ENCODE data around the gene PPM1H.

Gene PPM1H

GRCh38 chr12:62714181-62714773 lies 220.7 kb downstream of the PPM1H start:
- no peak for DNase-seq (ENCODE audit: low read depth in 2 of 2)

DNA sequence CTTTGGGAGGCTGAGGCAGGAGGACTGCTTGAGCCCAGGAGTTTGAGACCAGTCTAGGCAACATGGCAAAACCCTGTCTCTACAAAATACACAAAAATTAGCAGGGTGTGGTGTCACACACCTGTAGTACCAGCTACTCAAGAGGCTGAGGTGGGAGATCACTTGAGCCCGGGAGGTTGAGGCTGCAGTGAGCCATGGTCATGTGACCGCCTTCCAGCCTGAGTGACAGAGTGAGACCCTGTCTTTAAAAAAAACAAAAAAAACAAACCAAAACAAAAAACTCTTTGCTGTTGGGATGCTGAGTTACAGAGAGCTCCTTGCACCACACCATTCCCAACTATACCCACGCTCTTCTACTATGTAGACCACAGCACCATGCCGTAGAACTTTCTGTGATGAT lies 221.2 kb downstream of the PPM1H start:
- no peak for DNase-seq (ENCODE audit: low read depth in 2 of 2)

DNA sequence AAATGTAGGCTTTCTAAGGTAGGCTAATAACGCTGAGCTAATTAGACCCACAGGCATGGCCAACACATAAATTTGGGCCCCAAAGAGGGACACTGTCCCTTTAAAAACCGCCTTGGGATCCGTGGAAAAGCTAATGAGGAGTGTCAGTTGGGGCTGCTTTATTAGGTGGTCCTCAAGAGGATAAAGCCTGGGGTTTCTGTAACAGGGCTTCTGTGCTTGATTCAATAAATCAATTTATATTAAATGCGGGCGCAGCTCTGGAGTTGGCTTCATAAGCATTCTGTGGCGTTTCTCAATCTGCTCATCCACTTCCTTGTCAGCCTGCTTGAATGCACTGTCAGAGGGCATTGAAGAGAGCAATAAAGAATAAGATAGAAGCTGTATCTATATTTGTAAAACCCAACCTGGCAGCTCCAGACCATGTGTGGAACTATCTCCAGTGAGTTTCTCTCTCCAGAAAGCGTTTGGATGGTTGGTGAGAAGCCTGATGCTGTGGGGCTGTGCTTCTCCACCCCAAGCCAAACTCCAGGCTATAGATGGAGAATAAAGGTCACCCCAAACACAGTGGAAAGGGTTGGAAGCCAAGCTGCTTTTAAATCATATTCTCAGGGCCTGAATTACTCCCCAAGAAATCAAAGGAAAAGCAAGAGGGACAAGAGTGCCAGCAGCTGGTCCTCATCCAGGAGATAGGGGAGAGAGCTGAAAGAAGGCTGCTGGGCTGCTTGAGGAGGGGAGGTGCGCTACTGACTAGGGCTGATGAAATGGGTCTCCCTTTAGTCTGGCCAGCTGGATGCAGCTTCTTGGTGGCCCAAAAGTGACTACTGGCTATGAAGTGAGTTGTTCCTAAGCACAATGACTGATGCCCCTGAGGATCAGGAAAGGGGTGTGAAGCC lies 222.0 kb downstream of the PPM1H start:
- no peak for DNase-seq (ENCODE audit: low read depth in 2 of 2)

DNA sequence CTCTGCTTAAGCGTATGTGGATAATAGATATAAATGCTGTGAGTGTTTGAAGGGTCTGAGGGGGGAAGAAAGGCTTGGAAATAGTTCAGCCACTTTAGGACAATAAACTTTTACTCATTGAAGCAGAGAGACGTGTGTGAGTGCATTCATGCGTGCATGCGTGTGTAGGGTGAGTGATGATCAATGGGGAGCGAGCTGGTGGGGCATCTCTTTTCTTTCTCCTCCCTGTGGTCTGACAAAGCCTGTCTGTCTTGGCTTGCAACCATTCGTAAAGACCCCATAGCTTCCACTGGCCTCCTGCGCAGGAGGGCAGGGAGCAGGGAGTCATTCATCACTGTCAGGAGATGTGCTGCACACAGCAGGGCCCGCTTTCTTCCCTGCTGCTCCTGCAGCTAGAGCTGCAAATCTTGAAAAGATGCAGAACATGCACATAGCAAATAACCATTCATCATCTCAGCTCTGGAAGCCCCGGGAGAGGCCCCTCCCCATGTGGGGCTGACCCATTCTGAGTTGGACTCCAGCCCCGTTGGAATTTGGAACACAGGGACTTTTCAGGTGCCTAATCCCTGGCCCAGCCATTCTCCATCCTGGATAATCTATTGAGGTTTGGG lies 223.2 kb downstream of the PPM1H start:
- no peak for DNase-seq (ENCODE audit: low read depth in 2 of 2)

DNA sequence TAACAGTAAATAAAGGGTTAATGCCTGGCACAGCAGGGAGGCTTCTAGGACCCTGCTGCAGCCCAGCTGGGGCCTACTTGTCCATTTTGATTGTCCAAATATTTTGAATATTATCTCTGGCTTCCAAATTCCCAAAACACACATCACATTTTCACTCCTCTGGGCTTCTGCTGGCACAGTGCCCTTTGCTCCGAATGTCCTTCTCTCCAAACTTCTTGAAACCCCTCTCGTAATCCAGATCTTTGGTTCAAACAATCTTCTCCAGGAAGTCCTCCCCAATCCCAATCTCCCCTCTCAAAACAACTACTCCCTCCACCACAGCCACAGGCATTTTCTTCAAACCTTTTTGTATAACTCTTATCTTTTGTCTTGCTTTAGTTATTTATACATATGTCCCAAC lies 225.6 kb downstream of the PPM1H start:
- DNase-seq (ENCODE audit: low read depth in 2 of 2) = no peak

DNA sequence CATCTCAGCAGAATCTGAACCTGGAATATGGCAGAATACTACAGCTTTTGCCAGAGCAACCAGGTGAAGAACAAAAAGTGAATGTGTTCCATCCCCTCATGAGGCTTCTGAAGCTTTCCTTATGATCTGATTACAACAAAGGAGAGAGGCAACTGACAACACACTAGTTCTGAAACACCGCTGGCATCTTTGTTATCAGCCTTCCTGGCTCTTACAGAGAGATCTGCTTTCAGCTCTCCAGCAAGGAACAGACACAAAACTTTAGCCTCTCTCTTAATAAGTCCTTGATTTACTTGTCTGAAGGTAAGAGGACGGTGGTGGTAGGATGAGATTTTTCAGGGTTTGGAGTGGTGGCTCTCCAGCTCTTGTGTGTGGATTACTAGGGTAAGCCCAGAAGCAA lies 227.0 kb downstream of the PPM1H start:
- no peak for DNase-seq (ENCODE audit: low read depth in 2 of 2)

- DNase-seq (ENCODE audit: low read depth in 2 of 2) = no peak
Observed at GRCh38 chr12:62705846-62706245, 229.1 kb downstream of the PPM1H start.

GRCh38 chr12:62703011-62703380 lies 232.0 kb downstream of the PPM1H start:
- no peak for DNase-seq (ENCODE audit: low read depth in 2 of 2)

DNA sequence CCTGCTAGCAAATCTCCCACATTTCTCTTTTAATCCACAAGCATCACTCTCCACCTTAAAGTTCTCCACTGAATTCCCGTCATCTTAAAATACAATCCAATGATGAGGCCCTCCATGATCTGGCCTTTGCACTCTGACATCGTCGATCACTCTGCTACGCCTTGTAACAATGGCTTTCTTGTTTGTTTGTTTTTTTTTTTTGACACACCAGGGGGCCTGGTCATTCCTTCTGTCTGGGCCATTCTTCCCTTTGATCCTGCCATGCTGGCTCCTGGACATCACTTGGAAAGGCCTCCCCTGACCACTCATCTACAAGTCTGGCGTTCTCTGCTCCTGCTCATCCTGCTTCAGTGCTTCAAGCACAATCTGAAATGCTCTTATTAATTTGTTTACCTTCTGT lies 233.5 kb downstream of the PPM1H start:
- no peak for DNase-seq (ENCODE audit: low read depth in 2 of 2)

GRCh38 chr12:62700091-62700880 lies 234.7 kb downstream of the PPM1H start:
- no peak for DNase-seq (ENCODE audit: low read depth in 2 of 2)

DNA sequence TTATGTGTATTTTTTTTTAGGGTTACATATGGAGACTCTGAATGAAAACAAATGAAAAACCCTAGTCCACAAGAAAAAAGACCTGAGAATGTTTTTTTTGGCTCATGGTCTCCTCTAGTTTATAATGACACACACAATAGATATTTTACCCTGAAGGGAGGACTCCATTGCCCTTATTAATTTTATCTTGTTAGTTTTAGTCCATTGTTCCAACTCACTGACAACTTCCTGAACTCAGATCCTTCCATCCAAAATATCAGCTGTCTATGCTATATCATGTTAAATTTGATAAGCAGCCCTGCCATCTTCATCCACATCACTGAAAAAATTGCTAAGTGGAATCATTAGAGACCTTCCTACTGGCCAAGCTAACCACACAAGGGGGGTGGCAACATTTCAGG lies 236.2 kb downstream of the PPM1H start:
- no peak for DNase-seq (ENCODE audit: low read depth in 2 of 2)

DNA sequence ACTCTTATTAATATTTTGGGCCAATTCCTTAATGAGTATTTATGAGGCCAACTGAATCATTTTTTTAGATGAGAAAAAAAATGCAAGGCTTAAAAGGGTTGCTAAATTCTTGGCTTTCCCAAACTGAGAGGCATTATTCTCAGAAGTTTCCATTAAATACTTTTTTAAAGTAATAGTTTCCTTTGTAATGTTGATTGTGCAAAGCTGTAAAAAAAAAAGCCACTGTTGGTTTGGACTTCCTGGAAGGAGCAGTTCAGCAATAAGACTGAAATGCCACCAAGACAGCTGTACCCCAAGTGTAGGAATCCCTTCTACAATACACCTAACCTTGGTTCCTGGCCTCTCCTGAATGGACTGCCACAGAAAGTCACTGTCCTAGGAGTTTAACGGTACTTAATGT lies 237.1 kb downstream of the PPM1H start:
- DNase-seq (ENCODE audit: low read depth in 2 of 2) = no peak

DNA sequence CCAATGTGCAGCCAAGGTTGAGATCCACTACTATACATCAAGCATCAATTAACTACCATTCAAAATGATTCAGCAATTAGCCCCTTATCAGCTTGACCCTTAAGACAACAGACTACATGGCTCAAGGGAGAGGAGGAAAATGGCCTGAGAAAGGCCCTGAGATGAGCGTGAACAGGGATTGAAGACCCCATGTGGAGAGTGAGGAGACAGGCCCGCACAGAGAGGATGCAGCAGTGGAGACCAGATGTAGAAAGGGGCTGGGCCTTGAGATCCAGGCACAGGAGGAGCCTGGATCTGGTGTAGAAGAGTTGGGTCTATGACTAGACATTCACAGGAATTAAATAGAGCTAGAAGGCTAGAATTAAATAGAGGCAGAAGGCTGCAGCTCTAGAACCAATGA lies 239.3 kb downstream of the PPM1H start:
- no peak for DNase-seq (ENCODE audit: low read depth in 2 of 2)

DNA sequence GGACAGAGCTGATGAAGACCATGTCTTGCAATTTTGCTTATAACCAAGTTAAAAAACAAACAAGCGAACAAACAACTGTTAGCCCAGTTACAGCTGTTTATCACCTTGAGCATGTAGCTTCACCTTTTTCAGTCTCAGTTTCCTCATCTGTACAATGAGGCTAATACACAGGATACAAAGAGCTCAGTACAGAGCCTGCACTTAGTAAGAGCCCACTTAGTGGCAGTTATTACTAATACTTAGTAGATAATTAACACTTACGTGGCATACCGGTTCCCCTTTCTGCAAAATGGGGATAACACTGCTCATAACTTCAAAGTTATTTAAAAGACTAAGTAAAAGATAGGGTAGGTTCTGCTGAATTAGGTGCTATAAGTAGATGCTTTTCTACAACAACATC lies 240.3 kb downstream of the PPM1H start:
- DNase-seq (ENCODE audit: low read depth in 2 of 2) = no peak

GRCh38 chr12:62694116-62694515 lies 240.8 kb downstream of the PPM1H start:
- DNase-seq (ENCODE audit: low read depth in 2 of 2) = no peak

DNA sequence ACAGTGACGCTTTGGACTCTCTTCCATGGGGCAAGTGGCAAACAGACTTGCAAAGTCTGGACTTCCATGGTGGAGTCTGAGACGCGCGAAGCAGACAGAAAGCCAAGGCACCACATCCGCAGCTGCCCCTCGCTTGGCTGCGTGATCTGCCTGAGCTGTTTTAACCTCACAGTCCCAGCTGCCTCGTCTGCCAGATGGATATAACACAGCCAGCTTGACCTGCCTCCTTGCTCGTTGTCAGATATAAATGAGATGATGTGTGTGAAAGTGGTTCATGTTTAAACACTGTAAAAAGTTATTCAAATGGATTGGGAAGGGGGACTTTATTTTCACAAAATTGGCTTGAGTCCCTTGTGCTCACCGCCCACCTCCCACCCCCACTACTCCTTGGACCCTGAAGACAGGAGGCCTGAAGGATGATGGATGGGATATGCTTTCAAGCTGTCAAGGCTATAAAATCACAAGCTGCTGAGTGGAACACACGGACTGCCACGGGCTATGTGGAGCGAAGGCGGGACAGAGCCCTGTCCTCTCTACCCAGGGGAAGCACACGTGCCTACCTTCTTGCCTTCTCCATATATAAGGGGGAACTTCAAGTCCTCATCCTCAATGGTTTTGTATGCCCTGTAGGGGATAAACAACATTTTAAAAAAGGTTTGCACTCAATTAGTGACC lies 241.4 kb downstream of the PPM1H start:
- no peak for DNase-seq (ENCODE audit: low read depth in 2 of 2)

- DNase-seq (ENCODE audit: low read depth in 2 of 2) = no peak
Observed at GRCh38 chr12:62692884-62693283, 242.1 kb downstream of the PPM1H start.

- no peak for DNase-seq (ENCODE audit: low read depth in 2 of 2)
Observed at GRCh38 chr12:62691309-62691708, 243.6 kb downstream of the PPM1H start.

DNA sequence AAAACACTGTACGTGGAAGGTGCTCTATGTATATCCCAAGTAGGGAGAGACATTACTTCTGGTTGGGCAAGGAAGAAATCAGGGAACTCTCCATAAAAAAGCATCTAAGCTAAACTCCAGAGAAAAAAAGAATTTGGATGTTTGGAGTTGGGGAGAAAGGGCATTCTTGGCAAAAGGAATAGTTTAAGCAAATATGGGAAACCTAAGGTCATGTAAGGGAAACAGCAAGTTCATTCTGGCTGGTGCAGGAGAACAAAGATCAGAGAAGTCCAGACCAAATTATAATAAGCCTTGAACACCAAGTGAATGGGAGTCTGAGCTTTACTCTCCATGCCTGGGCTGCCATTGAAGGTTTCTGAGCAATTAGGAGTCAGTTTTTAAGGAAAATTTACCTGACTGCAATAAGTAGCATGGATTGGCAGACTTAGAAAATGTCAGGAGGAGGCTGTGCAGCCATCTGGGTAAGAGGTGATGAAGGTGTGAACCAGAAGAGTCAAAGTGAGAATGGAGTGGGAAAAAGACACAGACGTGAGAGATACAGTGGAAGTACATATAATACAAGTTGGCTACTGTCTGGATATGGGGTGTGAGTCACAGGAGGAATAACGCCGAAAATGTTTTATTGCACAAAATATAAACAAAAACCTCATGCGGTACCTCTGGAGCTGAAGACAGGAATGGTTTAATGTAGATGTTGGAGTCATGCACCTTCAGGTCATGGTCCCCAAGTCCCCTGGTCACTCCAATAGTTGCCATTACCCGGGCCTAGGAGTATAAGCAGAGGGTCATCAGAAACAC lies 245.7 kb downstream of the PPM1H start:
- no peak for DNase-seq (ENCODE audit: low read depth in 2 of 2)

DNA sequence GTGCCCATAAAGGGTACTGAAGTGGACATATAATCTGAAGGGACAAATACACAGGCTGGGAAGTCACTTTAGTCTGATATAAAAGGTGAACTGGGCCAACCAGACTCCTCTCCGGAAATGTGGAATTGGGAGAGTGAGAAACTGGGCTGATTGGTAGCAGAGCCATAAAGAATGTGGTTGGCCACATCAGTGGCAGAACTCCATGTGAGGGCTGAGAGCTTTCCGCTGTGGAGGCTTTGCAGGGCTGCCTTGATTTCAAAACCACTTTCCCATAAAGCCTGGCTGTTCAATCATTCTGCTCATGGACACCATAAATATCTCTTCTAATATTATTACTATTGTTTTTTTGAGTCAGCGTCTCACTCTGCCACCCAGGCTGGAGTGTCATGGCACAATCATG lies 248.0 kb downstream of the PPM1H start:
- DNase-seq (ENCODE audit: low read depth in 2 of 2) = no peak
